SK-N-SH treated with all-trans-retinoic acid at 6 μM for 48 hours (cell line): ENCODE results near the gene BCL2A1.

Source experiments
- ATAC-seq: fragments of 200-7000 bp; cut with Tn5 transposase; 3 replicates; pipeline ENCODE4 v1.9.1; 2020; ENCODE audit warnings: mild to moderate bottlenecking, moderate library complexity
- ARNTL ChIP-seq: fragments of 450-650 bp; formaldehyde crosslinking; IDR thresholded peaks from 2 replicates; pipeline ENCODE4 v1.5.0; 2020; ENCODE audit warnings: low read depth, mild to moderate bottlenecking, moderate library complexity, borderline replicate concordance
- BACH2 ChIP-seq: fragments of 250-450 bp; sonication (Bioruptor Pico); IDR thresholded peaks from 2 replicates; pipeline ENCODE4 v1.9.0; 2021; ENCODE audit warnings: mild to moderate bottlenecking, borderline replicate concordance
- GLIS3 ChIP-seq: fragments of 250-450 bp; sonication (Bioruptor Pico); IDR thresholded peaks from 2 replicates; pipeline ENCODE4 v1.5.0; 2020; ENCODE audit warnings: mild to moderate bottlenecking, moderate library complexity
- OSR1 ChIP-seq: fragments of 250-450 bp; sonication (Bioruptor Pico); IDR thresholded peaks from 2 replicates; pipeline ENCODE4 v1.8.0; 2022; ENCODE audit warnings: moderate library complexity, mild to moderate bottlenecking, inconsistent platforms
- PPARA ChIP-seq: fragments of 250-450 bp; sonication (Bioruptor Pico); IDR thresholded peaks from 2 replicates; pipeline ENCODE4 v1.5.0; 2020; ENCODE audit warnings: mild to moderate bottlenecking, borderline replicate concordance
- TCF4 ChIP-seq: fragments of 250-450 bp; sonication (Bioruptor Pico); IDR thresholded peaks from 2 replicates; pipeline ENCODE4 v1.8.0; 2021; ENCODE audit warnings: mild to moderate bottlenecking, moderate library complexity, borderline replicate concordance
- TOX ChIP-seq: fragments of 250-450 bp; sonication (Bioruptor Pico); IDR thresholded peaks from 2 replicates; pipeline ENCODE4 v1.8.0; 2021; ENCODE audit warnings: mild to moderate bottlenecking, moderate library complexity, borderline replicate concordance
- ZC3H10 ChIP-seq: fragments of 250-450 bp; sonication (Bioruptor Pico); IDR thresholded peaks from 2 replicates; pipeline ENCODE4 v1.5.1; 2021; ENCODE audit warnings: mild to moderate bottlenecking, moderate library complexity
- ZFP3 ChIP-seq: fragments of 250-450 bp; sonication (Bioruptor Pico); IDR thresholded peaks from 2 replicates; pipeline ENCODE4 v1.5.0; 2020; ENCODE audit warnings: mild to moderate bottlenecking, moderate library complexity
- ZFP30 ChIP-seq: fragments of 450-650 bp; formaldehyde crosslinking; IDR thresholded peaks from 2 replicates; pipeline ENCODE4 v1.5.0; 2022; ENCODE audit warnings: mild to moderate bottlenecking, moderate library complexity
- ZNF565 ChIP-seq: fragments of 450-650 bp; formaldehyde crosslinking; conservative IDR thresholded peaks from 2 replicates; pipeline ENCODE4 v1.5.0; 2020; ENCODE audit warnings: low read depth, mild to moderate bottlenecking, moderate library complexity
- ZNF70 ChIP-seq: fragments of 450-650 bp; formaldehyde crosslinking; IDR thresholded peaks from 2 replicates; pipeline ENCODE4 v1.5.0; 2020; ENCODE audit warnings: mild to moderate bottlenecking, moderate library complexity
- ZNF8 ChIP-seq: fragments of 450-650 bp; formaldehyde crosslinking; IDR thresholded peaks from 2 replicates; pipeline ENCODE4 v1.5.0; 2020; ENCODE audit warnings: mild to moderate bottlenecking, moderate library complexity
- TF ChIP-seq, protein P1 (sequence below): fragments of 250-450 bp; sonication (Bioruptor Pico); IDR thresholded peaks from 2 replicates; pipeline ENCODE4 v1.8.0; 2021; ENCODE audit warnings: low read depth, mild to moderate bottlenecking, moderate library complexity, borderline replicate concordance
- TF ChIP-seq, protein P2 (sequence below): fragments of 250-450 bp; sonication (Bioruptor Pico); IDR thresholded peaks from 2 replicates; pipeline ENCODE4 v1.5.1; 2020; ENCODE audit warnings: low read depth, mild to moderate bottlenecking, moderate library complexity
- TF ChIP-seq, protein P3 (sequence below): fragments of 250-450 bp; sonication (Bioruptor Pico); IDR thresholded peaks from 2 replicates; pipeline ENCODE4 v1.5.0; 2020; ENCODE audit warnings: mild to moderate bottlenecking, moderate library complexity
- TF ChIP-seq, protein P4 (sequence below): fragments of 250-450 bp; sonication (Bioruptor Pico); IDR thresholded peaks from 2 replicates; pipeline ENCODE4 v1.5.1; 2021; ENCODE audit warnings: mild to moderate bottlenecking, moderate library complexity
- TF ChIP-seq, protein P5 (sequence below): fragments of 250-450 bp; sonication (Bioruptor Pico); IDR thresholded peaks from 2 replicates; pipeline ENCODE4 v1.8.0; 2020; ENCODE audit warnings: mild to moderate bottlenecking, moderate library complexity, borderline replicate concordance

Gene BCL2A1

DNA sequence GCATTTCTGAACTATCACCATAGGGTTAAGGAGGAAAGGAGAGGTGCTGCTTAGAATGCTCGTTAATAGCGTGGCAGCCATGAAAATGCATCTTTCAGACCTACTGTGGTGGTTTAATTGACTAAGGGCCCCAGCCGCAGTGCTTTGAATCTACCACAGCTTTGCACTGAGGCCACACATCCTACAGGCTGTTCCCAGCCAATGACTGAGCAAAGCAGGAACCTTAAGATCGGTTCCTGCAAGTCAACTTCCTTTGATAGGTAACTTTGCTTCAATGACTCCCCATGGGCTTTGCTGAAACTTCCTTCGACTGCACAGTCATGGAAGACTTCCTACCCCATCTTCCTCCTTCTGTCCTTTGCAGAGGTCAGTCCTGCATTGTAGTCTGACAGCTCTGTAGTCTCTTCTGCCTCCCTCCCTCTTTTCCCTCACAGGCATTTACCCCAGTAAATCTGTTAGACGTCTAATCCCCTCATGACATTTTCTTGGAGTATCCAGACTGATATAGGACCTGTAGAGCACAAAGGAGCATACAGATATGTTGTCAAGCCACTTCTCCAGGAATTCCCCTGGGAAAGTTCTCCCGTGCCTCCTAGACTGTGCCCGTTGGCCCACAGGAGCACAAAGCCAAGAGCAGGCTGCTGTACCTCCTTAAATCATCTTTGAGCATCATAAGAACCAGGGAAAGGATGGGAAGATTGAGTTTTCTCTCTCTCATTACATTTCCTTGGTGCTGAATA is 2.6 kb upstream of the BCL2A1 start:
- ATAC-seq = no peak
- TF ChIP-seq ZNF8 (CRISPR knock-in tag) = no peak
- no peak for TF ChIP-seq OSR1 (CRISPR knock-in tag)
- TF ChIP-seq, protein P1, sequence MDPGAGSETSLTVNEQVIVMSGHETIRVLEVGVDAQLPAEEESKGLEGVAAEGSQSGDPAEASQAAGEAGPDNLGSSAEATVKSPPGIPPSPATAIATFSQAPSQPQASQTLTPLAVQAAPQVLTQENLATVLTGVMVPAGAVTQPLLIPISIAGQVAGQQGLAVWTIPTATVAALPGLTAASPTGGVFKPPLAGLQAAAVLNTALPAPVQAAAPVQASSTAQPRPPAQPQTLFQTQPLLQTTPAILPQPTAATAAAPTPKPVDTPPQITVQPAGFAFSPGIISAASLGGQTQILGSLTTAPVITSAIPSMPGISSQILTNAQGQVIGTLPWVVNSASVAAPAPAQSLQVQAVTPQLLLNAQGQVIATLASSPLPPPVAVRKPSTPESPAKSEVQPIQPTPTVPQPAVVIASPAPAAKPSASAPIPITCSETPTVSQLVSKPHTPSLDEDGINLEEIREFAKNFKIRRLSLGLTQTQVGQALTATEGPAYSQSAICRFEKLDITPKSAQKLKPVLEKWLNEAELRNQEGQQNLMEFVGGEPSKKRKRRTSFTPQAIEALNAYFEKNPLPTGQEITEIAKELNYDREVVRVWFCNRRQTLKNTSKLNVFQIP = no peak
- TF ChIP-seq, protein P2, sequence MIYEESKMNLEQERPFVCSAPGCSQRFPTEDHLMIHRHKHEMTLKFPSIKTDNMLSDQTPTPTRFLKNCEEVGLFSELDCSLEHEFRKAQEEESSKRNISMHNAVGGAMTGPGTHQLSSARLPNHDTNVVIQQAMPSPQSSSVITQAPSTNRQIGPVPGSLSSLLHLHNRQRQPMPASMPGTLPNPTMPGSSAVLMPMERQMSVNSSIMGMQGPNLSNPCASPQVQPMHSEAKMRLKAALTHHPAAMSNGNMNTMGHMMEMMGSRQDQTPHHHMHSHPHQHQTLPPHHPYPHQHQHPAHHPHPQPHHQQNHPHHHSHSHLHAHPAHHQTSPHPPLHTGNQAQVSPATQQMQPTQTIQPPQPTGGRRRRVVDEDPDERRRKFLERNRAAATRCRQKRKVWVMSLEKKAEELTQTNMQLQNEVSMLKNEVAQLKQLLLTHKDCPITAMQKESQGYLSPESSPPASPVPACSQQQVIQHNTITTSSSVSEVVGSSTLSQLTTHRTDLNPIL (CRISPR knock-in tag) = no peak
- no peak for TF ChIP-seq TCF4 (CRISPR knock-in tag)
- TF ChIP-seq TOX (CRISPR knock-in tag) = no peak
- no peak for TF ChIP-seq PPARA (CRISPR knock-in tag)
- no peak for TF ChIP-seq ZFP3

DNA sequence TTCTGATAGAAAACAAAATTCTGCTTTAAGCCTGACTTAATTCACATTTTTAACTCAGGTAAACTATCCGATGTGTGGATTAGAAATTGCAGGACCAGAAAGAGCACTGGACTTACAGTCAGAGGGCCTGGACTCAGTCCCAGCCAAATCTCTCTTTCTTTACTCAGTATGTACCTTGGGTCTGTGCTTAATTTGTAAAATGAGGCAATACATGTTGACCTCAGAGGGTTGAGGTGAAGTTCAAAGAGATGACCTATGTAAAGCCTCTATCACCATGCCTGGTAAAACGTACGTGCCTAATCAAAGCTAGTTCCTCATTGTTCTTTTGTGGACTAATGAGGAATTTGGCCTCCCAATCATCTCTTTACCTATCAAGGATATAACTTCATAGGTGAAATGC is 1.9 kb upstream of the BCL2A1 start:
- ATAC-seq = no peak
- no peak for TF ChIP-seq ARNTL (CRISPR knock-in tag)
- TF ChIP-seq, all 23 proteins: peak for 0

DNA sequence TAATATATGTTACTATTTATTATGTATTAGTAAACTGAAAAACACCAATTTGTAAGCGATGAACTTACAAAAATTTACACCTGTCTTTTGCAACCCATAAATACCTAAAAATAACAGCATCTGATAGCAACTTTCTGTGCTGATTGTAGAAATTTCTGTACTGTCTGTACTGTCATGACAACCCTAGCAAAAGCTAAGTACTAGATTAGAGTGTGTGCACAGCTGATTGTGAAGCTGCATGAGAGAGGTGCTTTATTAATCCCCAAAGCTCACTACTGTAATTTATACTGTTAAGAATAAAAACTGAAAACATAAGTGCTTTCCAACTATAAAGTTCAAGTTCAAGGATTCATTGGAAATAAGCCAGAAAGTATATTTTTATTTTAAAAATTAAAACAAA is 815 bp downstream of the BCL2A1 start:
- ATAC-seq = no peak
- TF ChIP-seq ARNTL (CRISPR knock-in tag) (no peak), ZNF8 (CRISPR knock-in tag) (no peak), ZNF565 (CRISPR knock-in tag) (no peak), ZFP3 (no peak), BACH2 (CRISPR knock-in tag) (no peak), PPARA (CRISPR knock-in tag) (no peak), TOX (CRISPR knock-in tag) (no peak), ZFP30 (CRISPR knock-in tag) (no peak), ZC3H10 (CRISPR knock-in tag) (no peak), TCF4 (CRISPR knock-in tag) (no peak), GLIS3 (CRISPR knock-in tag) (no peak), ZNF70 (CRISPR knock-in tag) (no peak)
- TF ChIP-seq, protein P3, sequence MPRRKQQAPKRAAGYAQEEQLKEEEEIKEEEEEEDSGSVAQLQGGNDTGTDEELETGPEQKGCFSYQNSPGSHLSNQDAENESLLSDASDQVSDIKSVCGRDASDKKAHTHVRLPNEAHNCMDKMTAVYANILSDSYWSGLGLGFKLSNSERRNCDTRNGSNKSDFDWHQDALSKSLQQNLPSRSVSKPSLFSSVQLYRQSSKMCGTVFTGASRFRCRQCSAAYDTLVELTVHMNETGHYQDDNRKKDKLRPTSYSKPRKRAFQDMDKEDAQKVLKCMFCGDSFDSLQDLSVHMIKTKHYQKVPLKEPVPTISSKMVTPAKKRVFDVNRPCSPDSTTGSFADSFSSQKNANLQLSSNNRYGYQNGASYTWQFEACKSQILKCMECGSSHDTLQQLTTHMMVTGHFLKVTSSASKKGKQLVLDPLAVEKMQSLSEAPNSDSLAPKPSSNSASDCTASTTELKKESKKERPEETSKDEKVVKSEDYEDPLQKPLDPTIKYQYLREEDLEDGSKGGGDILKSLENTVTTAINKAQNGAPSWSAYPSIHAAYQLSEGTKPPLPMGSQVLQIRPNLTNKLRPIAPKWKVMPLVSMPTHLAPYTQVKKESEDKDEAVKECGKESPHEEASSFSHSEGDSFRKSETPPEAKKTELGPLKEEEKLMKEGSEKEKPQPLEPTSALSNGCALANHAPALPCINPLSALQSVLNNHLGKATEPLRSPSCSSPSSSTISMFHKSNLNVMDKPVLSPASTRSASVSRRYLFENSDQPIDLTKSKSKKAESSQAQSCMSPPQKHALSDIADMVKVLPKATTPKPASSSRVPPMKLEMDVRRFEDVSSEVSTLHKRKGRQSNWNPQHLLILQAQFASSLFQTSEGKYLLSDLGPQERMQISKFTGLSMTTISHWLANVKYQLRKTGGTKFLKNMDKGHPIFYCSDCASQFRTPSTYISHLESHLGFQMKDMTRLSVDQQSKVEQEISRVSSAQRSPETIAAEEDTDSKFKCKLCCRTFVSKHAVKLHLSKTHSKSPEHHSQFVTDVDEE (CRISPR knock-in tag) = no peak
- TF ChIP-seq, protein P1 = no peak
- TF ChIP-seq, protein P4, sequence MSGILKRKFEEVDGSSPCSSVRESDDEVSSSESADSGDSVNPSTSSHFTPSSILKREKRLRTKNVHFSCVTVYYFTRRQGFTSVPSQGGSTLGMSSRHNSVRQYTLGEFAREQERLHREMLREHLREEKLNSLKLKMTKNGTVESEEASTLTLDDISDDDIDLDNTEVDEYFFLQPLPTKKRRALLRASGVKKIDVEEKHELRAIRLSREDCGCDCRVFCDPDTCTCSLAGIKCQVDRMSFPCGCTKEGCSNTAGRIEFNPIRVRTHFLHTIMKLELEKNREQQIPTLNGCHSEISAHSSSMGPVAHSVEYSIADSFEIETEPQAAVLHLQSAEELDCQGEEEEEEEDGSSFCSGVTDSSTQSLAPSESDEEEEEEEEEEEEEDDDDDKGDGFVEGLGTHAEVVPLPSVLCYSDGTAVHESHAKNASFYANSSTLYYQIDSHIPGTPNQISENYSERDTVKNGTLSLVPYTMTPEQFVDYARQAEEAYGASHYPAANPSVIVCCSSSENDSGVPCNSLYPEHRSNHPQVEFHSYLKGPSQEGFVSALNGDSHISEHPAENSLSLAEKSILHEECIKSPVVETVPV (CRISPR knock-in tag) = no peak
- TF ChIP-seq, protein P5, sequence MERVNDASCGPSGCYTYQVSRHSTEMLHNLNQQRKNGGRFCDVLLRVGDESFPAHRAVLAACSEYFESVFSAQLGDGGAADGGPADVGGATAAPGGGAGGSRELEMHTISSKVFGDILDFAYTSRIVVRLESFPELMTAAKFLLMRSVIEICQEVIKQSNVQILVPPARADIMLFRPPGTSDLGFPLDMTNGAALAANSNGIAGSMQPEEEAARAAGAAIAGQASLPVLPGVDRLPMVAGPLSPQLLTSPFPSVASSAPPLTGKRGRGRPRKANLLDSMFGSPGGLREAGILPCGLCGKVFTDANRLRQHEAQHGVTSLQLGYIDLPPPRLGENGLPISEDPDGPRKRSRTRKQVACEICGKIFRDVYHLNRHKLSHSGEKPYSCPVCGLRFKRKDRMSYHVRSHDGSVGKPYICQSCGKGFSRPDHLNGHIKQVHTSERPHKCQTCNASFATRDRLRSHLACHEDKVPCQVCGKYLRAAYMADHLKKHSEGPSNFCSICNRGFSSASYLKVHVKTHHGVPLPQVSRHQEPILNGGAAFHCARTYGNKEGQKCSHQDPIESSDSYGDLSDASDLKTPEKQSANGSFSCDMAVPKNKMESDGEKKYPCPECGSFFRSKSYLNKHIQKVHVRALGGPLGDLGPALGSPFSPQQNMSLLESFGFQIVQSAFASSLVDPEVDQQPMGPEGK (CRISPR knock-in tag) = no peak
